GM12892 (cell line): ENCODE results near the gene CCDC121.

ENCODE experiments used
- POLR2AphosphoS5 ChIP-seq: IDR thresholded peaks from 2 replicates; pipeline ENCODE4 v1.6.1; 2011; ENCODE audit warnings: low read depth, low read length, control low read depth
- TAF1 ChIP-seq: IDR thresholded peaks from 2 replicates; pipeline ENCODE4 v1.6.1; 2011; ENCODE audit warnings: low read depth, mild to moderate bottlenecking, control low read depth, low read length, borderline replicate concordance

GRCh38 chr2:27583390-27583915 lies 45.4 kb downstream of the CCDC121 start:
- TF ChIP-seq TAF1 = no peak
- no peak for TF ChIP-seq POLR2AphosphoS5
